NCI-H345 treated with DMSO at 0.1 percent for 48 hours (cell line): ENCODE results near the gene STX18.
"Not testable (repeated sequence)": the region's sequence is repeated elsewhere in the genome, so short reads cannot be mapped to it uniquely, and the experiment has no call there.

ENCODE experiments used
- DNase-seq: peaks from one replicate; lab custom pipeline; 2025; ENCODE audit not compliant: unreplicated experiment; lab: John Stamatoyannopoulos, UW

STX18 gene

DNA sequence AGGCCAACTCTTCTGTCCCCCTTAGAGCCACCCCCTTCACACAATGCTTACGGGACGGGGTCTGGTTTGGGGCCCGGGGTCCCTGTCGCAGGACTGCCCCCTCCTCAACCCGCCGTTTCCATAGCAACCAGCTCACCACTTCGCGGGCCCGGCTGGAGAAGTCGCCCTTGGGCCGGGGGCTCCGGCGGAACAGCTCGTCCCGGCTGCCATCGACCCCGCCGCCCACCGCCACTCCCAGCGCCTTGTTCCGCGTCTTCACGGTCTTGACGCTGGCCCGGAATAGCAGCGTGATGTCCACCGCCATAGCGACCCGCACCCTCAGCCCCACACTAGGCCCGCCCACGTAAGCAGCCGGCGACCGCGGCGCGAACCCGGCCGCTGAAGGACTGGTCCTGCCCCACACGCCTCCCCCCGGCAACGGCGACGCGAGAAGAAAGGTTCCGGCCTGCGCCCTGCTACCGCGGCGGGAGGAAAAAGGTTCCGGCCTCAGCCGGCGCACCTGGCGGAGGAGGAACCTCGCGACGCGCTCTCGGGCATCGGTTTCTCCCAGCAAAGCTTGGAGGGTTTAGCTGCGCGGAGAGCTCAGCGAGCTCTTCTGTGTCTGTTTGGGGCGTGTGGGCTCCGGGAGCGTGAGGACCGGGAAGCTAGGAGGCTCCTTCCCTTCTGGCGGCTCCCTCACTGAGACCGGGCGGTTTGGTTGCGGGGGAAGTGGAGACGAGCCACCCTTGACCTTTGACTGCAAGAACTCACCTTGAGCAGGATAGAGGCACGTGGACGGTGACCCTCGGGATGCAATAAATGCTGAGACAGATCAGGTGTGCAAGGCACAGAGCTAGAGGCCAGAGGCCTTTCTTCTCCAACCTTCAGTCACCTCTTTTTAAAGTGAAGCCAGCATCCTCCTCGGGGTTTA, at the start of gene STX18:
Gene STX18 (minus strand): TSS at position 388 of the 910 bp plus-strand sequence. CDS start 84 bp downstream, at position 304.
- DNase-seq = peak; percentile 18

DNA sequence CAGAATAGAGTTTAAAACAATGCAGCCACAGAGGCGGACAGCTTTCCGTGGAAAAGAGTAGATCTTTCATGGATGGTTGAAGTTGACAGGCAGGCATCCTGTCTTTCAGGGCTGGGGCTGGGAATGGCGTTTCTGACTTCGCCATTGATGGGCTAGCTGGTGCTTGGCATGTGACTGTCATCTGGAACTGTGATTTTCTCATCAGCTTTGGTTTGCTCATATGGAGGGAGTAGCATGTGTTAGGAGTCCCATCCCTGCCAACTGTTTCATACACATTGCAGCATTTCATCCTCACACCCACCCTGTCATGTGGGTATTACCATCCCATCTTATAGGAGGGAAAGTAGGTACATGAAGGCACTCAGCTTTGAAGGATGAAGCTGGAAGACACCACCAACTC, 49.2 kb upstream of the STX18 start:
- no peak for DNase-seq

- no peak for DNase-seq
Measured at GRCh38 chr4:4590546-4590945, 48.7 kb upstream of the STX18 start.

GRCh38 chr4:4585012-4585670, 43.3 kb upstream of the STX18 start:
- DNase-seq = no peak

DNA sequence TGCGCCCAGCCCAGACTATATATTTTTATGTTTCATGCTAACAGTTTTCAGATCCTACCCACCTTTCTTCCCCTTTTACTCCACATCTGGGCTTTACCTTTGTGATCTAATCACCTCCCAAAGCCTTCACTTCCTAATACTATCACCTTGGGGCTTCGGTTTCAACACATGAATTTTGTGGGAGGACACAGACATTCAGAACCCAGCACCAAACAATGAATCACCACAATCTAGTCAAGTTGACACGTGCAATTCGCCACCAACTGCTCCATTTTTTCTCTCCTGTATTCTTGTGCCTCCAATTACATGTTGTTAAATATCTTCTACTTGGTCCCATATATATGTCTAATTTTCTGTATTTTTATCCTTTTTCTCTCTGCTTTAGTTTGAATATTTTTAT, 41.8 kb upstream of the STX18 start:
- DNase-seq = no peak

GRCh38 chr4:4582653-4583052, 40.8 kb upstream of the STX18 start:
- no peak for DNase-seq

GRCh38 chr4:4580494-4580893, 38.6 kb upstream of the STX18 start:
- DNase-seq = no peak

GRCh38 chr4:4578981-4579380, 37.1 kb upstream of the STX18 start:
- DNase-seq = no peak

GRCh38 chr4:4577359-4577875, 35.6 kb upstream of the STX18 start:
- DNase-seq = no peak

DNA sequence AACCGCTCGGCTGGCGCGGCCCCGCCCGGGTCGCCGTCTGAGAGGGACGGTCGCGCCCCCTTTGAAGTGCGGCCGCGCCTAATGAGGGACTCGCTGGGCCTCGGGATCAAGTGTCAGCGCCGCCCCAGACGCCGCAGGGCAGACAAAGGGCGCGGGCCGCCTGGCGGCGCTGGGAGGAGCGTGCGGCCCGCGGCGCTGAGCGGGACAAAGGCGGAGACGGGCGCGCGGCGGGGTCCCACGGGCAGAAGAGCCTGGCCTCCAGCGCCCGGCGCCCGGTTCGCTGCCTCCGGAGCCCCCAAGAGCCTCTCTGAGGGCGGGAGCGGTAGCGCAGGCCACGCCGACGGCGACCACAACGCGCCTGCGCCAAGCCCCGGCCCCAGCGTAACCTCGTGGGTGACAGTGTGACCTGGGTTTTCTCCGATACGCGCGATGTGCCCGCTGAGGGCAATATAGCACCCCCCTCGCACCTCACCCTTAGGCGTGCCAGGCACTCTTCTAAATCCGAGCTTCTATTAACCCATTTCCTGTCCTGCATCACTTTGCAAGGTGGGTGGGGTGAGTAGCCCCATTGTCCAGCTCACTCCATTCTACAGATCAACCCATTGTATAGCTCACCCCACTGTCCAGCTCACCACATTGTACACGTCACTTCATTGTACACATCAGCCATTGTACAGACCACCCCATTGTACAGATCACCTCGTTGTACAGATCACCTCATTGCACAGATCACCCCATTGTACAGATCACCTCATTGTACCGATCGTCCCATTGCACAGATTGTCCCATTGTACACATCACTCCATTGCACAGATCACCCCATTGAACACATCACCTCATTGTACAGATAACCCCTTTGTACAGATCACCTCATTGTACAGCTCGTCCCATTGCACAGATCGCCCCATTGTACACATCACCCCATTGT, 33.7 kb upstream of the STX18 start:
- DNase-seq = no peak

DNA sequence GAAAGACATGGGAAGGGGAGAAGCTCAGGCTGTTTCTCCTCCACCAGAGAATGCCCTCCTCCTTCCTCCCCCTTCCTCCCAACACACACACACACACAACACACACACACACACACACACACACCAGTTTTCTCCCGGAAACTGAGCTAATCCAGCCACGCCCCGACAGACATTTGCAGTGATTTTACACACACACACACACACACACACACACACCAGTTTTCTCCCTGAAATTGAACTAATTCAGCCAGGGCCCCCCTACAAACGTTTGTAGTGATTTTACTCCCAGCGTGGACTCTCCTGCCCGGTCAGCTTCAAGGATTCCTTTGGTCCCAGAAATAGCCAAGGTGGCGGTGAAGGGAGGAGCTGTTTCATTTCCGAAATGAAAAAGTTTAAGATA, 32.9 kb upstream of the STX18 start:
- no peak for DNase-seq

DNA sequence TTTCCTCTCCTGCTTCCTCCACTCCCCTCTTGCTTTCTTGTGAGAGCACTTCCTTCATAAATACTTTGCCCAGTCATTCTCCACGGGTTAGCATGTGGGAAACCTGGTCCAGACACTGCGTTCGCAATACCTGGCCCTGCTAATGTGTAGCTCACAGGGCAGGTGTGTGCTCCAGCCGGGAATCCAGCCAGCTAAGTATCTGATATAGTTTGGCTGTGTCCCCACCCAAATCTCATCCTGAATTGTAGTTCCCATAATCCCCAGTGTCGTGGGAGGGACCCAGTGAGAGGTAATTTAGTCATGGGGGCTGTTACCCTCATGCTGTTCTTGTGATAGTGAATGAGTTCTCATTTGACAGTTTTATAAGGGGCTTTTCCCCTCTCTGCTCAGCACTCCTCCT, 32.2 kb upstream of the STX18 start:
- no peak for DNase-seq

- no peak for DNase-seq
Measured at GRCh38 chr4:4572821-4573220, 31.0 kb upstream of the STX18 start.

DNA sequence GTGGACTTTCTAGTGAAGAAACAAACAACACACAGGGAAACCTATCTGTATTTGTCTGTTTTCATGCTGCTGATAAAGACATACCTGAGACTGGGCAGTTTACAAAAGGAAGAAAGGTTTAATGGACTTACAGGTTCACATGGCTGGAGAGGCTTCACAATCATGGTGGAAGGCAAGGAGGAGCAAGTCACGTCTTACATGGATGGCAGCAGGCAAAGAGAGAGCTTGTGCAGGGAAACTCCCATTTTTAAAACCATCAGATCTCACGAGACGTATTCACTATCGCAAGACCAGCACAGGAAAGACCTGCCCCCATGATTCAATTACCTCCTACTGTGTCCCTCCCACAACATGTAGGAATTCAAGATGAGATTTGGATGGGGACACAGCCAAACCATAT, 28.0 kb upstream of the STX18 start:
- DNase-seq = not testable (repeated sequence)

DNA sequence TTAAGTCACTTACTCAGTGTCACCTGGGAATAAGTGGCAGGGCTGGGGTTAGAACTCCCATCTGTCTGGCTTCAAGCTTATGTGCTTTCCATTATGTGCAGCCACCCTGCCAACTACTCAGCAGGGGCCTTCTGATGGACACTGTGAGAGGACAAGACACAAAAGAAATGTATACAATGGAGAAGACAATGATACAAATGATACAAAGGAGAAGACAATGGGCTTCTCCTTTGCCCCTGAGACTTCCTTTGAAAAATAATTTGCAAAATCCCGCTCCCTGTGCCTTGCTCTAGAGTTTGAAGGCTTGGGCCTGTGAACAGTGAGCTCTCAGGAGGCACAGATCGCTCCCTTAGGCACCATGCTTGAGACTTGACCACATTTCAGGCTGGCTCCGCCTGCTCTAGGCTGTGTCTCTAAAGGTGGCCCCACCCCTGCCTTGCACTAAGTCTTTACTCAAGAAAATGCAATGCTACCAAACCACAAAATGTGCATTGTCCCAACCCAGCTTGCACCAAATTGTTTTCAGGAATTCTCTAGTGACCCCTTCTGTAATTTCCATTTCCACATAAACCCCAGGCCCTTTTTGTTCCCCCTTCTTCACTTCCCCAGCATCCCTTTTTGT, 27.1 kb upstream of the STX18 start:
- peak; percentile 45 for DNase-seq

GRCh38 chr4:4566359-4566758, 24.5 kb upstream of the STX18 start:
- not testable (repeated sequence) for DNase-seq

GRCh38 chr4:4564522-4564921, 22.7 kb upstream of the STX18 start:
- no peak for DNase-seq

GRCh38 chr4:4560642-4561041, 18.8 kb upstream of the STX18 start:
- no peak for DNase-seq

- no peak for DNase-seq
Measured at GRCh38 chr4:4560136-4560535, 18.3 kb upstream of the STX18 start.

DNA sequence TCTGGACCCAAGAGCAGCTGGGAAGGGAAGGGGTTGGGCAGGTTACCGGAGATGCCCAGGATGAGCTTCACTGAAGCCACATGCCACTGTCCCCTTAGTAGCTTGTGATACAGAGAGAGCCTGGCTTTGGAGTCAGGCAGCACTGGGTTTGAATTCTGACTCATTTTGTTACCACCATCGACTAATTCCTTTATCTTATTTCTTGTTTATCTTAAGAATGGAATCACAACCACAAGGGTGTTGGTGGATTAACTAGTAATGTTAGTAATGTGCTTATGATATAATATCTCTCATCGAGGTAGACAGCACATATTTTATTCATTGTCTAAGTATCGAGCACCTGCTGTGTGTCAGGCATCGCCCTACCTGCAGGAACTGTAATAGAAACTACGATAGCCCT, 17.7 kb upstream of the STX18 start:
- DNase-seq = no peak

GRCh38 chr4:4558881-4559280, 17.0 kb upstream of the STX18 start:
- DNase-seq = no peak
